Stimulated activated CD8-positive, alpha-beta memory T cell treated with anti-CD3 and anti-CD28 coated beads, Interleukin-7, amount 100 ng/mL, for 1 hour (primary cell): ENCODE results near the gene NAP1L2.
"Not testable (repeated sequence)": the region's sequence is repeated elsewhere in the genome, so short reads cannot be mapped to it uniquely, and the experiment has no call there.

Experiments
- DNase-seq, 2 donors: peaks; one replicate each; pipeline ENCODE4 v3.0.0-alpha.2; 2020; ENCODE audit warnings: low read depth in 2 of 2

NAP1L2 gene, protein sequence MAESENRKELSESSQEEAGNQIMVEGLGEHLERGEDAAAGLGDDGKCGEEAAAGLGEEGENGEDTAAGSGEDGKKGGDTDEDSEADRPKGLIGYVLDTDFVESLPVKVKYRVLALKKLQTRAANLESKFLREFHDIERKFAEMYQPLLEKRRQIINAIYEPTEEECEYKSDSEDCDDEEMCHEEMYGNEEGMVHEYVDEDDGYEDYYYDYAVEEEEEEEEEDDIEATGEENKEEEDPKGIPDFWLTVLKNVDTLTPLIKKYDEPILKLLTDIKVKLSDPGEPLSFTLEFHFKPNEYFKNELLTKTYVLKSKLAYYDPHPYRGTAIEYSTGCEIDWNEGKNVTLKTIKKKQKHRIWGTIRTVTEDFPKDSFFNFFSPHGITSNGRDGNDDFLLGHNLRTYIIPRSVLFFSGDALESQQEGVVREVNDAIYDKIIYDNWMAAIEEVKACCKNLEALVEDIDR

DNA sequence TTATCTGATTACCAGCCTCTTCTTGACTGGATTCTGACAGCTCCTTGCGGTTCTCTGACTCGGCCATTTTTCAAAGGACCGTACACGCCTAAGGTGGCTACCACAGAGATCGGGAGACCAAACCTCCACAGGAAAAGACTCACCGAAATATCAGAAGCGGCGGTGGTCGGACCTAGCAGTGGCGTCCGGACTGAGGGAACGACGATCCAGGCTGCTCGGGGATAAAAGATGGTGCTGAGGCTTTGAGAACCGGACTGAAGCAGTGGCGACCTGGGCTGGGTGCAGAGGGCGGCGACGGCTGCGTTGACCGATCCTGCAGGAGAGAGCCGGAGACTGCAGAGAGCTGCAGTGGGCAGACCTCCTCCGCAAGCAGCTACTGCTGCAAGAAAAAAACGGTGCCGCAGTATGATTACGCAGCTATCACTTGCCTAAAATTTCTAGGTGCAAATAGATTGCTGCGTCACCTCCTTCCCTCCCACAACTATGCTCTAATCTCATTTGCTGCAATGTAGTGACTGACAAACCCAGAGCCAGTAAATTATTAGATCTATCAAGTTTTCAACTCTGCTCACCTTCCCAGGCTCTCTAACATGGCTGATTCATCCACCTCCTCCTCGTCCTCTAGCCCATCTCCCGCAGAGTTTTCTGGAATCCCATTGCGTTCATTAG lies at the start of gene NAP1L2:
Gene NAP1L2, minus strand, starts transcription at position 426 of the 669 bp plus-strand sequence. Its CDS starts 359 bp downstream, at position 67.
- DNase-seq: peak in 1 of 2 donors; percentile 1

DNA sequence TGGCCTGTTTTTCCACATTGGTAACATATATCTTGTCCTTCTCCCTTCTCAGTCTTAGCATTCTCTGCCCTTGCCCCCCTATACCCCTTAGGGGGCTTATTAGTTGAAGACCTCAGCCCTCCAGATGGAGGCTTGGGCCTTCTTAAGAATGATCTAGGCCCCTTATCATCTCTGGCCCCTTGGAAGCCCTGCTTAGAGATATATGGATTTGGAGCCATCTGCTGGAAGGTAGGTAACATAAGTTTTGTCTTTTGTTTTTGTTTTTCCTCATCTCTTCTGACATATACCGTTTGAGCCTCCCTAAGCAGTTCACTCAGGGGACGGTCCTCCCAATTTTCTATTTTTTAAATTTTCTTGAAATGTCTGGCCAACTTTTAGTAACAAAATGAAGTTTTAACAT lies 48.3 kb upstream of the NAP1L2 start:
- DNase-seq: no peak

DNA sequence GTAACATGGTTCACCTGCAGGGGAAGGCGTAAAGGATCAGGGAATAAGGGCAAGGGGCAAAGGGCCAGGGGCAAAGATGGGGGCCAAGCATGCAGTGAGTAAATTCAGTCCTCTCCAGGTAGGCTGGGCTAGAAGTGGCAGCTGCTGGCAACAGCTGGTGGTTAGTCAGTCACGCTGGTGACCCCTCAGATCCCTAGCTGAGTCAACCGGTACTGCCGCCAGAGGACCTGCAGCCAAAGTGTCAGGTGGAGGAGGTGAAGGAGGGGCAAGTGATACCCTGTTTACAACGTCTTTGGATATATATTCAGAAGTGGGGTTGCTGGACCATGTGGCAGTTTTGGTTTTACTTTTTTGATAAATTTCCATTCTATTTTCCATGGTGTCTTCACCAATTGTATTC lies 24.6 kb upstream of the NAP1L2 start:
- DNase-seq: no peak

DNA sequence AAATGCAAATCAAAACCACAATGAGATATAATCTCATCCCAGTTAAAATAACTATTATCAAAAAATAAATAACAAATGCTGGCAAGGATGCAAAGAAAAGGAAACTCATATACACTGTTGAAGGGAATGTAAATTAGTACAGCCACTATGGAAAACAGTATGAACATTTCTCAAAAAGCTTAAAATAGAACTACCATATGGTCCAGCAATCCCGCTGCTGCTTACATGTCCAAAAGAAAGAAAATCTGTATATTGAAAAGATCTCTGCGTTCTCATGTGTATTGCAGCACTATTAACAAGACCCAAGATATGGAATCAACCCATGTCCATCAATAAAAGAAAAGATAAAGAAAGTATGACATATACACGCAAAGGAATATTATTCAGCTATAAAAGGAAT lies 3.0 kb upstream of the NAP1L2 start:
- DNase-seq: no peak

DNA sequence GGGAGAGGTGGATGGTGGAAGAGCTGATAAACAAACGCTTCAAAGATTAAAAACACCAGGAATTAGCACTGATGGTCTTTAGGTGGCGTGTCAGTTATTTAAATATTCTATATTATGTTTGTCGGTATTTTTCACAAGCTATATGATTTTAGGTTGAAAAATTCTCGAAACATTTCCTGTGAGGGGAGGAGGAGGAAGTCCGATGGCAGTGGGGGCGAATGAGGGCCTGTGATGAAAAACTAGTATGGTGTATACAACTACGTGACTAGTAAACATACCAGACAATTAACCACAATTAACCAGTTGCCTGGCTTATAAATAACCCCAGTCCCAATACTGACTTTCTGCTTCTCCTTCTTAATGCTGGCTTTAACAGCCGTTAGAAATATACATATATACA lies 595 bp upstream of the NAP1L2 start:
- no peak for DNase-seq

DNA sequence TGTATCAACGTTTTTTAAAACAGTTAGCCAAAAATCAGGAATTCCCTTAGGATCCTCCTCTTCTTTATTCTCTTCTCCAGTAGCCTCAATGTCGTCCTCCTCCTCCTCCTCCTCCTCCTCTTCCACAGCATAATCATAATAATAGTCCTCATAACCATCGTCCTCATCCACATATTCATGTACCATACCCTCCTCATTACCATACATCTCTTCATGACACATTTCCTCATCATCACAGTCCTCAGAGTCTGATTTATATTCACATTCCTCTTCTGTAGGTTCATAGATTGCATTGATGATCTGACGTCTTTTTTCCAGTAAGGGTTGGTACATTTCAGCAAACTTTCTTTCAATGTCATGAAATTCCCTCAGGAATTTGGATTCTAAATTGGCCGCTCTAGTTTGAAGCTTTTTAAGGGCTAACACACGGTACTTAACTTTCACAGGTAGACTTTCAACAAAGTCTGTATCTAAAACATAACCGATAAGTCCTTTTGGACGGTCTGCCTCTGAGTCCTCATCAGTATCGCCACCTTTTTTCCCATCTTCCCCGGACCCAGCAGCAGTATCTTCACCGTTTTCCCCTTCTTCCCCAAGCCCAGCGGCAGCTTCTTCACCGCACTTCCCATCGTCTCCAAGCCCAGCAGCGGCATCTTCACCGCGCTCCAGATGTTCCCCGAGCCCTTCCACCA lies 771 bp downstream of the NAP1L2 start:
- DNase-seq: no peak

DNA sequence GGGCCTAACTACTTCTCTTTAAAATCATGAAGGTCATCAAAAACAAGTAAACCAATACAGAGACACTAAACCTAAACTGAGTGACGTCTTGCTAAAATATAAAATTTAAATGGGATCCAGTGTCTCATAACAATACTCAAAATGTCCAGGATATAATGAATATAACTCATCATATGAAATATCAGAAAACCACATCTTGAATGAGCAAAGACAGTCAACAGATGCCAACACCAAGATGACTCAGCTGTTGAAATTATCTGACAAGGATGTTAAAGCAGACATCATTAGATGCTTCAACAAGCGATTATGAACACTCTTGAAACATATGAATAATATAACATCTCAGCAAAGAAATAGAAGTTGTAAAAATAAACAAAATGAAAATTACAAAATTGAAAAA lies 8.3 kb downstream of the NAP1L2 start:
- DNase-seq: no peak

DNA sequence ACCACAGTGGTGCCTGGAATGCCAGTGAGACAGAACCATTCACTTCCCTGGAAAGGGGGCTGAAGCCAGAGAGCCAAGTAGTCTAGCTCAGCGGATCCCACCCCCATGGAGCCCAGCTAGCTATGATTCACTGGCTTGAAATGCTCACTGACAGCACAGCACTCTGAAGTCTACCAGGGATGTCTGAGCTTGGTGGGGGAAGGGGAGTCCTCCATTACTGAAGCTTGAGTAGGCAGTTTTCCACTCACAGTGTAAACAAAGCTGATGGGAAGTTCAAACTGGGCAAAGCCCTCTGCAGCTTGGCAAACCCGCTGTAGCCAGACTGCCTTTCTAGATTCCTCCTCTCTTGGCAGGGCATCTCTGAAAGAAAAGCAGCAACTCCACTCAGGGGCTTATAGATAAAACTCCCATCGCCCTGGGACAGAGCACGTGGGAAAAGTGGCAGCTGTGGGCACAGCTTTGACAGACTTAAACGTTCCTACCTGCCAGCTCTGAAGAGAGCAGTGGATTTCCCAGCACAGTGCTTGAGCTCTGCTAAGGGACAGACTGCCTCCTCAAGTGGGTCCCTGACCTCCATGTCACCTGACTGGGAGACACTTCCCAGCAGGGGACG lies 32.0 kb downstream of the NAP1L2 start:
- DNase-seq: no peak

DNA sequence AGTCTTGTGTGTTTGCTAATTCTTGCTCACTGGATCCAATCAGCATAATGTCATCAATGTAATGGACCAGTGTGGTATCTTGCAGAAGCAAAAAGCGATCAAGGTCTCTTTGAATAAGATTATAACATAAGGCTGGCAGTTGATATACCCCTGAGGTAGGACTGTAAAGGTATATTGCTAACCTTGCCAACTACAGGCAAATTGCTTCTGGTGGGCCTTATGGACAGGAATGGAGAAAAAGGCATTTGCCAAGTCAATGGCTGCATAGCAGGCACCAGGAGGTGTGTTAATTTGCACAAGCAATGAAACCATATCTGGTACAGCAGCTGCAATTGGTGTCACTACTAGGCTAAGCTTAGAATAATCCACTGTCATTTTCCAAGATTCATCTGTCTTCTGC lies 45.7 kb downstream of the NAP1L2 start:
- DNase-seq: not testable (repeated sequence)
